ENCODE data around the gene RPS15. TPM values are rescaled to one million over a fixed set of nuclear protein-coding genes. Genes with fewer than 3 reads are reported as not detected.

RPS15 gene
- total RNA-seq, 4 donors from 2014 or later: 4,239 to 4,988 (median 4,337) TPM

DNA sequence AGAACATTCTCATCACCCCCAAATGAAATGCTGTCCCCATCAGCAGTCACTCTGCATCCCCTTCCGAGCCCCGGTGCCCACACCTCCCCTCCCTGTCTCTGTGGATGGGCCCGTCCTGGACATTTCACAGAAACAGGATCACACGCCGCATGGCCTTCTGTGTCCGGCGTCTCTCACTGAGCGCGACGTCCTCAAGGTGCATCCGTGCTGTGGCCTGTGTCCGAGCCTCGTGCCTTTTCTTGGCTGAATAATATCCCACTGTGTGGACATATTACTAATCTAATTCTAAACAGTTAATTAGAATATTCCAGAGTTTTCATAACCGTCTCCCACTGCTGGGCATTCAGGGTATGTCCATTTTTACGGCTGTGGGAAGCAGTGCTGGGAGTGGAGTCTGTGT lies 45.8 kb upstream of the RPS15 start:
- Histone ChIP-seq H3K27me3 (no peaks in the 10 kb centered on the region), H3K4me1 (peaks cover 0 to 26% (median 11%) of the 10 kb centered on the region in 4 donors), H3K9me3 (no peaks in the 10 kb centered on the region), H3K36me3 (peaks cover 4 to 86% (median 20%) of the 10 kb centered on the region in 3 donors), H3K4me3 (no peak overlapping the region), H3K27ac (no peak overlapping the region)
- WGBS, 2 donors: 92 to 95% methylated on average over 15 of the region's 15 CpGs
- no peak for TF ChIP-seq EP300 (IDR thresholded peaks at IDR 0.05)
- TF ChIP-seq POLR2A (IDR thresholded peaks at IDR 0.05): no peak
- TF ChIP-seq, protein P1, sequence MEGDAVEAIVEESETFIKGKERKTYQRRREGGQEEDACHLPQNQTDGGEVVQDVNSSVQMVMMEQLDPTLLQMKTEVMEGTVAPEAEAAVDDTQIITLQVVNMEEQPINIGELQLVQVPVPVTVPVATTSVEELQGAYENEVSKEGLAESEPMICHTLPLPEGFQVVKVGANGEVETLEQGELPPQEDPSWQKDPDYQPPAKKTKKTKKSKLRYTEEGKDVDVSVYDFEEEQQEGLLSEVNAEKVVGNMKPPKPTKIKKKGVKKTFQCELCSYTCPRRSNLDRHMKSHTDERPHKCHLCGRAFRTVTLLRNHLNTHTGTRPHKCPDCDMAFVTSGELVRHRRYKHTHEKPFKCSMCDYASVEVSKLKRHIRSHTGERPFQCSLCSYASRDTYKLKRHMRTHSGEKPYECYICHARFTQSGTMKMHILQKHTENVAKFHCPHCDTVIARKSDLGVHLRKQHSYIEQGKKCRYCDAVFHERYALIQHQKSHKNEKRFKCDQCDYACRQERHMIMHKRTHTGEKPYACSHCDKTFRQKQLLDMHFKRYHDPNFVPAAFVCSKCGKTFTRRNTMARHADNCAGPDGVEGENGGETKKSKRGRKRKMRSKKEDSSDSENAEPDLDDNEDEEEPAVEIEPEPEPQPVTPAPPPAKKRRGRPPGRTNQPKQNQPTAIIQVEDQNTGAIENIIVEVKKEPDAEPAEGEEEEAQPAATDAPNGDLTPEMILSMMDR (IDR thresholded peaks at IDR 0.05): no peak
- DNase-seq (ENCODE audit: low spot score in 2 of 2): no peak

DNA sequence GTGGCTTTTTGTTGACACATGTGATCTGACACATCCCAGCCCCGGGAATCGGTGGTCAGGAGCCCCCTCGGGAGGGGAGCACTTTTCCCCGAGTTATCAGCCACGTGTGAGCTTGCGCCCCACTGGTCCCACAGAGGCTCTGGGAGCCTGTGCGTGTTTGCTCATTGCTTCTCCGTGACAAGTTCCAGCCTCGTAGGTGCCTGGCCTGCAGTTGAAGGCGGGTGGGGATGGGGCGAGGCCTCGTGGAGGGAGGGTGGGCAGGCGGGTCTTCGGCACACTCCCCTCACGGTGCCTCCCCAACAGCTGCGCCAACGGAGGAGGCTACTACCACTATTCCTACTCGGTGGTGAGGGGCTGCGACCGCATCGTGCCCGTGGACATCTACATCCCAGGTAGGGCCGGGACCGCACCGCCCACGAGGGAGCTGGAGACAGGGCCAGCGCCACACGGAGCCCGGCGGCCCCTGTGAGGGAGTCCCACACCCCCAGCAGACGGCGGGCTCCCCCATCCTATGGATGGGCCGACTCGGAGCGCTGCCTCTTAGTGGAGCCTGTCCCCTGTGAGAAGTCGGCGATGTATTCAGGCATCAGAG lies 45.2 kb upstream of the RPS15 start:
- Histone ChIP-seq H3K4me1 (peaks cover 0 to 24% (median 11%) of the 10 kb centered on the region in 4 donors), H3K27me3 (no peaks in the 10 kb centered on the region), H3K9me3 (no peaks in the 10 kb centered on the region), H3K27ac (no peak overlapping the region), H3K36me3 (peaks cover 4 to 83% (median 20%) of the 10 kb centered on the region in 3 donors), H3K4me3 (no peak overlapping the region)
- no peak for TF ChIP-seq POLR2A (IDR thresholded peaks at IDR 0.05)
- TF ChIP-seq, protein P1 (IDR thresholded peaks at IDR 0.05): no peak
- TF ChIP-seq EP300 (IDR thresholded peaks at IDR 0.05): no peak
- no peak for DNase-seq (ENCODE audit: low spot score in 2 of 2)
- 89 to 93% methylated on average over 37 of the region's 37 CpGs for WGBS, 2 donors

DNA sequence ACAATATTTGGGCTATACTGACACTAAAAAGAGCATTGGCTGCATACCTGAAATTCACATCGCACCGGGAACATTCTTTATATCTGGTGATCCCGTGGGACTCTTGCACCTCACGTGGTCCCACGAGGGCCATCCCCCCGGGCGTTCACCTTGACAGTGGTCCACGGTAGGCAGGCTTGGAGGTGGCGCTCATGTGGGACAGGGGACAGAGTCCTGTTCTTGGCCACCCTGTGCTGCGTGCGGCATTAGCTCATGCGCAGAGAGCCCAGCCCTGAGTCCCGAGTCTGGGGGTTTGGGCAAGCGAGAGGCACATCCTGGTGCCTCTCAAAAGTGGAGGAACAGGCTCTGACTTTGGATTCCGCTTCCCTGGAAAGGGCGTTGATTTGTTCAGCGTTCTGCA lies 44.4 kb upstream of the RPS15 start:
- Histone ChIP-seq H3K27ac (no peak overlapping the region), H3K36me3 (peaks cover 4 to 83% (median 15%) of the 10 kb centered on the region in 3 donors), H3K9me3 (no peaks in the 10 kb centered on the region), H3K4me1 (peaks cover 0 to 24% (median 11%) of the 10 kb centered on the region in 4 donors), H3K4me3 (no peak overlapping the region), H3K27me3 (no peaks in the 10 kb centered on the region)
- TF ChIP-seq EP300 (IDR thresholded peaks at IDR 0.05) (no peak), POLR2A (IDR thresholded peaks at IDR 0.05) (no peak)
- TF ChIP-seq, protein P1 (IDR thresholded peaks at IDR 0.05): no peak
- no peak for DNase-seq (ENCODE audit: low spot score in 2 of 2)
- WGBS, 2 donors: 81 to 84% methylated on average over 13 to 16 of the region's 17 CpGs

DNA sequence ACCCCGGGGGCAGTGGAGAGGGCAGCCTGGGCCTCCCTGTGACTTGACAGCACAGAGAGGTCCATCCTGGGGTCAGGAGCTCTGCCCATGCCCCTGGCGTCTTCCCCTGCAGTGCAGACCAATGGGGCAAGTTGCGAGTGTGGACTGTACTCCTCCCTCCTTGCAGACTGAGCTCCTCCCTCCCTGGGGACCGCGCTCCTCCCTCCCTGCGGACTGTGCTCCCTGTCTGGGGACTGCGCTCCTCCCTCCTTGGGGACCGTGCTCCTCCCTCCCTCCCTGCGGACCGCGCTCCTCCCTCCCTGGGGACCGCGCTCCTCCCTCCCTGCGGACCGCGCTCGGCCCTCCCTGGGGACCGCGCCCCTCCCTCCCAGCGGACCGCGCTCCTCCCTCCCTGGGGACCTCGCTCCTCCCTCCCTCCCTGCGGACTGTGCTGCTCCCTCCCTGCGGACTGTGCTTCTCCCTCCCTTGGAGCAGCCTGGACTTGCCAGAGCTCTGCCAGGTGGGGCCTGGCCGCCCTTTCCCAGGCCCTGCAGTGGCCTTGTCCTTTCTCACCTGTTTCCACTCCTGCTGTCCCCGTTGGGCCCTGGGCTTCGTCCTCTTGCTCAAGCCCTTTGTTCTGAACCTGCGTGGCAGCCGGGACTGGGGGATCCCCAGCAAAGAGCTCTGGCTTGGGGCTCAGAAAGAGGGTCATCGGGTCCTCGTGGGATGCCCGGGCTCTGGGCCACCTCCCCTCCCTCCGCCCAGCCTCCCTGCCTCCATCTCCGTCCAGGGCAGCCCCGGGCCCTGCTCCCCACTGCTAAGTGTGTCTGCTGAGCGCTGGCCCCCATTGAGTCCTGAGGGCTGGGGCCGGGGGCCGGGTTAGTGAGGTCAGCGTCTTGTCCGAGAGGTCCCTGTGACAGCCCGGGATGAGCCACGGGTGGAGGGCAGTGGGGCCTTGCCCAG lies 43.7 kb upstream of the RPS15 start:
- DNase-seq (ENCODE audit: low spot score in 2 of 2): no peak
- peak overlapping the region in 1 of 4 donors; percentile 59 for H3K27ac ChIP-seq
- 64 to 67% methylated on average over 36 to 41 of the region's 43 CpGs for WGBS, 2 donors
- H3K4me3 ChIP-seq: no peak overlapping the region
- no peak for TF ChIP-seq EP300 (IDR thresholded peaks at IDR 0.05)
- TF ChIP-seq, protein P1 (IDR thresholded peaks at IDR 0.05): no peak
- no peak for TF ChIP-seq POLR2A (IDR thresholded peaks at IDR 0.05)
- H3K27me3 ChIP-seq: no peaks in the 10 kb centered on the region
- peaks cover 2 to 77% (median 9%) of the 10 kb centered on the region in 3 donors for H3K36me3 ChIP-seq
- H3K9me3 ChIP-seq: no peaks in the 10 kb centered on the region
- H3K4me1 ChIP-seq: peaks cover 0 to 25% (median 11%) of the 10 kb centered on the region in 4 donors

Data from tibial nerve (tissue), 4 donors.